HG02970 (cell line): ENCODE results near the gene LRRC47.

Experiments
- ATAC-seq: cut with Tn5 transposase; IDR thresholded peaks from one replicate; pipeline ENCODE4 v1.9.1; 2021; ENCODE audit warnings: mild to moderate bottlenecking, moderate library complexity, moderate number of reproducible peaks; ENCODE audit not compliant: unreplicated experiment, low FRiP score

LRRC47 gene

GRCh38 chr1:3736708-3737107 is 59.6 kb downstream of the LRRC47 start:
- no peak for ATAC-seq

DNA sequence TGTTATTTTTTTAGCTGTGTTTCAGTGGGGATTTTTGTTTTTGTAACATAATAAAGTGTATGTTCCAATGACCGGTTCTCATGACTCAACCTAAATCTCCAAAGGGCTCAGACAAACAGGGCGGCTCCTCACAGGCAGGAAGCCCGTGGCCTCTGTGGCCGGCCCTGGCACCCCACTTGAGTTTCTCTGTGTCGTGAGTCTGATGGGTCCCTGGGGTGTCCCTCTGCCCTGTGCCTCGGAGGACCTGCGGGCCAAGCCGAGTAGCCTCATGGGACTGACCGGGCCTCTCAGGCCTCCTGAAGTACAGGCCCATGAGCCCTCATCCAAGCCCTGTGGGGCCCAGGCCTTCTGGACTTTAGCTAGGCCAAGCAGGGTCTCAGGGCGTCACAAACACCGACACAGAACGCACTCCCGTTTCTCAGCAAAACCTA is 60.2 kb downstream of the LRRC47 start:
- no peak for ATAC-seq

- no peak for ATAC-seq
Measured at GRCh38 chr1:3735688-3736087, 60.6 kb downstream of the LRRC47 start.

DNA sequence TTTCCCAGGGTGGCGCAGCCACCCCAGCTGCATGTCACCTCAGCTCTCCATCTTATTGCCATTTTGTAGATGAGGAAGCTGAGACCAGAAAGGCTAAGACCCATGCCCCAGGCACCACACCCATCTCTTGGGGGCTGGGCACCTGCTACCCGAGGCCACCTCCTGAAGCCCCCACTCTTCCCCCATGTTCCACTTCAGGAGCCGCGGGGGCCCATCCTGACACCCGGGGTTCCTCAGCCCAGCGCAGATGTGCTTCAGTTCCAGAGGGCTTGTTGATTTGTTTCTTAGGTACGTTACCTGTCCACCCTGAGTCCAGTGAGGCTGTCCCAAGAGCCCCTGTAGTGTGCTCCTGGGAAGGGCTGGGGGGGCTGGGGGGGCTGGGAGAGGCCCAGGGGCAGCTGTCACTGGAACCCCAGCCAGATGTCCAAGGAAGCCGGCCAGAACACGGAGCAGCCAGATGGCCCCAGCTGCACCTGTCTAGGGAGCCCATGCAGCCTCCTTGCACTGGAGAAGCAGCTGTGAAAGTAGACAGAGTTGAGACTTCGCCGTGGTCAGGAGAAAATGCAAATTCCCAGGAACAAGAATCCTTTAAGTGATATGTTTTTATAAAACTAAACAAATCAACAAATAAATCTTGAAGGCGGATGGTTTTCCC is 61.1 kb downstream of the LRRC47 start:
- no peak for ATAC-seq

DNA sequence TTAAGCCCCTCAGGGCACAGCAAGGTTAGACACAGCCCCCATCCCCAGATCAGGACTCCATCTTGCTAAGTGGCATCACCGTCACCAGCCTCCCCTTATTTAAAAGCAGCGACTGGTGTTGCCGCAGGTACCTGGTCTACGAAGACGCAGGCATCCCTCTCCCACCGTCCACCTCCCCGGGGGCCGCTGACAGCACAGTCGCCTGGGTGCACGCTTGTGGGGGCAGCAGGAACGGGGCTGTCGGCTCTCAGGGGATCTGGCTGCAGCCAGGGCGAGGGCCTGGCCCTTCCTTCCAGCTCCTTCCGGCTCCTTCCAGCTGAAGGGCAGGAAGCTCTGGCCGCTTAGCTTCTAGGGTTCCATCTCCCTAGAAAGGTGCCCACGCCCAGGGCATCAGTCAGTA is 61.7 kb downstream of the LRRC47 start:
- no peak for ATAC-seq

- no peak for ATAC-seq
Measured at GRCh38 chr1:3733883-3734589, 62.3 kb downstream of the LRRC47 start.

- no peak for ATAC-seq
Measured at GRCh38 chr1:3733094-3733882, 63.0 kb downstream of the LRRC47 start.

GRCh38 chr1:3732434-3733093 is 63.7 kb downstream of the LRRC47 start:
- ATAC-seq = no peak

DNA sequence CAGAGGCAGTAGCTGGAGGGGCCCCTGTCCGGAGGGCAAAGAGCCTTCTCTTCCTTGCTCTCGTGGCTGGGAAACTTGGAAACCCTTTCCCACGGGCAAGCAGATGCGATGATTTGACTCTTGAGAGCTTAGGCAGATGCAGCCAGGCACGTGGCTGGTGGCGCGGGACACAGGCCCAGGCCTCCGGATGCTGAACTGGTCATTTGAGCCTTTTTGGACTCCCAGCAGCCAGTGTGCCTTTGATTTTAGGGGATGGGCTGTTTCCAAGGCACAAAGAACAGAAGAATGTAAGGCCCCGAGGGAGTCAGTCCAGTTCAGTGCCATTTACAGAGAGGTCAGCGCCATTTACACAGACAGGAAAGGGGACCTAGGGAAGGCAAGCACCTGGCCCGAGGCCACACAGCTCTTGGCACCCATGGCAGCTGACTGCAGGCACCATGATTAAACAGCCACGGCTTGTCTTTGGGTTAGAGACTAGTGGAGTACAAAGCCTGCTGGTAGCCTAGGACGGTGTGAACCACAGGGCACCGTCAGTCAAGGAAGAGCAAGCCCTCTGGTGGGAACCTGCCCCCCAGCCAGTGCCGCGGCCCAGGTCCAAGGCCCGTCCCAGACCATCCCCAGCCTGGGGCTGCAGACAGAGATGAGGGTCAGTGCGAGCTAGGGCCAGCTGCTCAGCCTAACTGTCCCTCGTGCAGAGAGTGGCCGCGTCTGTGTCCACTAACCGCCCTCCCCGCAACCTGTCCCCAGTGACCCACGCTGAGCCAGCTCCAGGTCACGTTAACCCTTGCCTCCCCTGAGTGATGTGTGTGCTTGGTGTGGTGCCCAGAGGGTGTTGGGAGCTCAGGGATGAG is 64.5 kb downstream of the LRRC47 start:
- no peak for ATAC-seq

GRCh38 chr1:3730543-3731247 is 65.6 kb downstream of the LRRC47 start:
- ATAC-seq = no peak

- ATAC-seq = no peak
Measured at GRCh38 chr1:3729594-3730542, 66.4 kb downstream of the LRRC47 start.
